K562 (cell line): ENCODE measurements around the gene MYO18B. TPM values are rescaled to one million over a fixed set of nuclear protein-coding genes. Genes with fewer than 3 reads are reported as not detected.
A peak's percentile ranks its signal among the peaks of the same experiment; 100 is the strongest.

ENCODE experiments used
- ATAC-seq: fragments of 200-7000 bp; cut with Tn5 transposase; 3 replicates; pipeline ENCODE4 v1.9.1; 2020; ENCODE audit warnings: moderate library complexity
- BruUV-seq: library from RNA; stranded (reverse); fragments of 400-500 nt; replicated peaks from 2 replicates; lab custom pipeline; 2021; lab: Mats Ljungman, UMichigan
- CTCF ChIA-PET: fragments of 300-600 bp; formaldehyde crosslinking; extraction: SDS; loops from one replicate; lab custom pipeline; 2021; ENCODE audit warnings: low intra/inter-chr PET ratio; lab: Yijun Ruan, JAX
- POLR2A ChIA-PET: fragments of 300-600, 350-650 bp; sonication (Branson Sonifier 250); formaldehyde crosslinking; extraction: SDS; loops from one replicate; lab custom pipeline; 2021; ENCODE audit warnings: antibody characterized with exemption, inconsistent platforms; lab: Yijun Ruan, JAX
- DNase-seq, 4 experiments: peaks; one replicate each; pipeline versions ENCODE4 v3.0.0 to v3.0.0-alpha.2; 2011 to 2018; ENCODE audit warnings: low spot score in 3 of 4, mixed read lengths in 3 of 4; ENCODE audit errors: extremely low read depth in 1 of 4
- FAIRE-seq: peaks from 2 replicates; lab custom pipeline; 2011; peaks lifted over from hg19 to GRCh38; lab: Jason Lieb, UNC
- H2AFZ ChIP-seq: 2 replicates; pipeline ENCODE4 v1.6.0; 2011; ENCODE audit warnings: low read depth, low read length, control low read depth, inconsistent platforms
- H3K27ac ChIP-seq: fragments of 200-600 bp; 3 replicates; pipeline ENCODE4 v1.8.0; 2011; ENCODE audit warnings: low read depth, mild to moderate bottlenecking, control low read depth, inconsistent platforms, low read length, moderate library complexity, mixed read lengths; ENCODE audit errors: extremely low read depth
- H3K27me3 ChIP-seq, 2 experiments: fragments of 300-600 bp in 1 of 2; 2 replicates in 1 of 2; 3 replicates in 1 of 2; pipeline versions ENCODE4 v1.6.0 to v1.8.0; 2011; ENCODE audit warnings: inconsistent platforms in 2 of 2, low read length in 2 of 2, mild to moderate bottlenecking in 1 of 2, mixed read lengths in 1 of 2, moderate library complexity in 1 of 2; ENCODE audit not compliant: control insufficient read depth in 2 of 2, insufficient read depth in 2 of 2
- H3K36me3 ChIP-seq: fragments of 300-600 bp; 3 replicates; pipeline ENCODE4 v1.8.0; 2011; ENCODE audit warnings: mild to moderate bottlenecking, low read length, inconsistent platforms; ENCODE audit not compliant: control insufficient read depth, insufficient read depth
- H3K4me1 ChIP-seq, 2 experiments: fragments of 200-600 bp in 1 of 2; replicated peaks in 1 of 2; 2 replicates in 1 of 2; 3 replicates in 1 of 2; pipeline versions ENCODE4 v1.5.1 to v1.8.0; 2011; ENCODE audit warnings: inconsistent platforms in 2 of 2, low read length in 2 of 2, mild to moderate bottlenecking in 1 of 2, mixed read lengths in 1 of 2, moderate library complexity in 1 of 2; ENCODE audit not compliant: control insufficient read depth in 2 of 2, insufficient read depth in 2 of 2
- H3K4me2 ChIP-seq: 2 replicates; pipeline ENCODE4 v1.6.1; 2011; ENCODE audit warnings: low read length, control low read depth, inconsistent platforms, mixed read lengths; ENCODE audit not compliant: insufficient read depth
- H3K4me3 ChIP-seq: fragments of 200-600 bp; sonication (generic), shearing (Covaris generic); 2 replicates; pipeline ENCODE4 v1.5.1; 2016; ENCODE audit warnings: control low read depth, inconsistent platforms
- H3K79me2 ChIP-seq: fragments of 200-600 bp; 3 replicates; pipeline ENCODE4 v1.8.0; 2011; ENCODE audit warnings: low read length, inconsistent platforms; ENCODE audit not compliant: control insufficient read depth, insufficient read depth
- H3K9ac ChIP-seq, 2 experiments: 2 replicates each; pipeline versions ENCODE4 v1.6.0 to v1.6.1; 2011; ENCODE audit warnings: low read depth in 2 of 2, low read length in 2 of 2, control low read depth in 1 of 2, inconsistent platforms in 1 of 2, mild to moderate bottlenecking in 1 of 2, mixed read lengths in 1 of 2; ENCODE audit not compliant: insufficient read depth in 1 of 2
- H3K9me1 ChIP-seq: one replicate; pipeline ENCODE4 v1.6.0; 2011; ENCODE audit warnings: inconsistent platforms, mild to moderate bottlenecking, low read length, moderate library complexity; ENCODE audit not compliant: control insufficient read depth, insufficient read depth
- H3K9me3 ChIP-seq: replicated peaks from 2 replicates; pipeline ENCODE4 v1.5.1; 2011; ENCODE audit warnings: low read depth, low read length, inconsistent platforms; ENCODE audit not compliant: control insufficient read depth, insufficient read depth
- H4K20me1 ChIP-seq: replicated peaks from 2 replicates; pipeline ENCODE4 v1.6.1; 2011; ENCODE audit warnings: low read length, inconsistent platforms, mixed read lengths; ENCODE audit not compliant: control insufficient read depth, insufficient read depth
- NRF1 ChIP-seq, 2 experiments: fragments of 450-650 bp; IDR thresholded peaks in 1 of 2; conservative IDR thresholded peaks in 1 of 2; 2 replicates each; pipeline ENCODE4 v1.6.1; 2014; ENCODE audit warnings: mild to moderate bottlenecking in 2 of 2
- POLR2G ChIP-seq: fragments of 200-400 bp; formaldehyde crosslinking; IDR thresholded peaks from 2 replicates; pipeline ENCODE4 v1.6.1; 2017; ENCODE audit warnings: low read depth, mild to moderate bottlenecking, antibody characterized with exemption, low read length, moderate library complexity
- WGBS: fragments of 100-300 bp; shearing (Covaris generic); methylation state at CpG from one replicate; pipeline ENCODE4 v1.1.6; 2016; ENCODE audit warnings: low coverage, mixed read lengths; ENCODE audit not compliant: insufficient coverage; ENCODE audit errors: missing lambda C conversion rate; 5-methylcytosine and 5-hydroxymethylcytosine counted together
- in situ Hi-C: fragments of 300-500 bp; cut with MboI; formaldehyde crosslinking; loops from 4 replicates; pipeline ENCODE4 v1.15.0; 2018; ENCODE audit warnings: inconsistent platforms, mixed read lengths
- intact Hi-C: fragments of 100-400 bp; cut with micrococcal nuclease; formaldehyde crosslinking; loops from 2 replicates; pipeline ENCODE4 v1.14.2; 2022
- polyA plus RNA-seq, 8 experiments: library from polyadenylated mRNA; depleted of rRNA in 4 of 8; stranded (reverse) in 5 of 8; unstranded in 3 of 8; fragments of >200 nt; fragmentation: Nextera tagmentation in 2 of 8; fragmentation: Illumina TruSeq in 1 of 8; extraction: Ambion mirVana in 2 of 8; extraction: Trizol in 1 of 8; gene quantifications; 2 replicates each; pipeline versions ENCODE4 v1.2.1 to v1.2.3, GENCODE V29; 2011 to 2014; ENCODE audit warnings: inconsistent platforms in 1 of 8, missing spikeins in 1 of 8
- total RNA-seq, 7 experiments: library from RNA; depleted of rRNA in 6 of 7; stranded (reverse); fragments of >200 nt in 6 of 7; fragmentation: Illumina TruSeq in 2 of 7; extraction: Trizol in 2 of 7; gene quantifications; 2 replicates each; pipeline versions ENCODE4 v1.2.1 to v1.2.3, GENCODE V29; 2011 to 2021; ENCODE audit warnings: low replicate concordance in 1 of 7
- TF ChIP-seq, protein P1 (sequence below): fragments of 250-450 bp; sonication (Bioruptor Pico); IDR thresholded peaks from 2 replicates; pipeline ENCODE4 v1.4.0; 2020; ENCODE audit warnings: mild to moderate bottlenecking

MYO18B gene
- total and polyA plus RNA-seq, 9 of the 15 experiments (the other 6 are each of a cell fraction or from before 2014, with no cell fraction given): 0.06 to 7.0 (median 4.3) TPM

- in situ Hi-C loops: no loop called here
- Histone ChIP-seq H3K9ac (peak overlapping the region in 1 of 2 experiments; percentile 35; a peak in 1 of 4 replicates), H4K20me1 (no peaks in the 10 kb centered on the region), H3K36me3 (peaks cover 19% of the 10 kb centered on the region; the same call in 2 of the 3 replicates), H3K79me2 (no peaks in the 10 kb centered on the region), H3K4me2 (no peak overlapping the region), H2AFZ (no peak overlapping the region), H3K27me3 (no peaks in the 10 kb centered on the region), H3K27ac (no peak overlapping the region), H3K9me3 (no peaks in the 10 kb centered on the region), H3K4me1 (peaks cover 0 to 5% of the 10 kb centered on the region in 2 experiments; a peak in 3 of 5 replicates), H3K4me3 (no peak overlapping the region), H3K9me1 (no peaks in the 10 kb centered on the region)
- FAIRE-seq (no peak), DNase-seq (peak in 2 of 4 experiments; percentile 21 to 33), ATAC-seq (peak; percentile 80)
- 62% methylated on average over 9 of the region's 12 CpGs for WGBS
- POLR2A ChIA-PET: interaction anchor here (1.0 kb wide), 1 partner anchor 11 kb away, joined by 4 read pairs; no protein-coding TSS in a partner anchor
- CTCF ChIA-PET: no interaction called here
- BruUV-seq: no TSS peak
- TF ChIP-seq POLR2G (0 out of 2 replicates have a peak, but pooled peaks have one; percentile 41), NRF1 (conservative IDR thresholded peaks at IDR 0.05 in 1 of 2, IDR thresholded peaks at IDR 0.05 in 1 of 2) (no peak)
- TF ChIP-seq, protein P1, sequence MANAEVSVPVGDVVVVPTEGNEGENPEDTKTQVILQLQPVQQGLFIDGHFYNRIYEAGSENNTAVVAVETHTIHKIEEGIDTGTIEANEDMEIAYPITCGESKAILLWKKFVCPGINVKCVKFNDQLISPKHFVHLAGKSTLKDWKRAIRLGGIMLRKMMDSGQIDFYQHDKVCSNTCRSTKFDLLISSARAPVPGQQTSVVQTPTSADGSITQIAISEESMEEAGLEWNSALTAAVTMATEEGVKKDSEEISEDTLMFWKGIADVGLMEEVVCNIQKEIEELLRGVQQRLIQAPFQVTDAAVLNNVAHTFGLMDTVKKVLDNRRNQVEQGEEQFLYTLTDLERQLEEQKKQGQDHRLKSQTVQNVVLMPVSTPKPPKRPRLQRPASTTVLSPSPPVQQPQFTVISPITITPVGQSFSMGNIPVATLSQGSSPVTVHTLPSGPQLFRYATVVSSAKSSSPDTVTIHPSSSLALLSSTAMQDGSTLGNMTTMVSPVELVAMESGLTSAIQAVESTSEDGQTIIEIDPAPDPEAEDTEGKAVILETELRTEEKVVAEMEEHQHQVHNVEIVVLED (CRISPR knock-in tag): no peak
- intact Hi-C loops: no loop called here
These were observed 104.2 kb downstream of the MYO18B start for GRCh38 chr22:25845985-25846745.
